ENCODE data around the gene GIPC2.
"Not testable (repeated sequence)": the region's sequence is repeated elsewhere in the genome, so short reads cannot be mapped to it uniquely, and the experiment has no call there.

GIPC2 gene

DNA sequence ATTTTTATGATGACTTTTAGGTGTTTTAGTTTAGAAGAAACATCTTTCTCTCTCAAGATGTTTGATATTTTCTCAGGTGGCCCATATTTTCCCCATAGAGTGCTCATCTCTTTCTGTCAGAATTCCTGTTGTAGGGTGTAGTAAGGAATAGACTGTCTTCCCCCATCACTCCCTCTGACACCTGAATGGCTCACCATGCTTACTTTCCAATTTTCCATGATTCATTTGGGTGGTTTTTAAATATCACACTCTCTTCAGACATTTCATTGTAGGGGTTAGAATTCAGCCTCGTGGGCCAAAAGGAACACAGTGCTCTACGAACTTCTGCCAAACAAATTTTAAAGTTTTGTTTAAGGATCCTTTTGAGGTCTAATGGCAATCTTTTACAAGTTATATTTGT lies 24.0 kb downstream of the GIPC2 start:
- DNase-seq (ENCODE audit: low spot score), result no peak

GRCh38 chr1:78070210-78070609 lies 24.4 kb downstream of the GIPC2 start:
- no peak for DNase-seq (ENCODE audit: low spot score)

GRCh38 chr1:78070758-78071157 lies 25.0 kb downstream of the GIPC2 start:
- no peak for DNase-seq (ENCODE audit: low spot score)

GRCh38 chr1:78071696-78072095 lies 25.9 kb downstream of the GIPC2 start:
- DNase-seq (ENCODE audit: low spot score), result no peak

GRCh38 chr1:78072216-78072615 lies 26.4 kb downstream of the GIPC2 start:
- no peak for DNase-seq (ENCODE audit: low spot score)

GRCh38 chr1:78073441-78073840 lies 27.7 kb downstream of the GIPC2 start:
- DNase-seq (ENCODE audit: low spot score), result no peak

DNA sequence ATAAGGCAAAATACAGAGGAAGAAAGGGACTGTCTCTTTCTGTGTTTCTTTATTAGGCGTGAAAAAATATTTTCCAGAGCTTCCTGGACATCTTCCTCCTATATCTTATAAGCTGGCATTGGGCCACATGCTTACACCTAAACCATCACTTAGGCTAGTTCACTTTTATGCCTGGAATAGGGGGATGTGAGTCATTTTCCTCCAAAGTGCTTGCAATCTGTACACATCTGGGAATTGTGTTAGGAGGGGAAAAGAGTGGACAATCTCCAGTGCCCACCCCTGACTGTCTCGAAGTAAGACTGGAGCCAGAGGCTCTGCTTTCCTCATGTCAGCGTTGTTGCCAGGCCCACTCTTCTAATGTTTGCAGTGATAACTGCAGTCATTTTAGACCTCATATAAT lies 29.9 kb downstream of the GIPC2 start:
- DNase-seq (ENCODE audit: low spot score), result no peak

DNA sequence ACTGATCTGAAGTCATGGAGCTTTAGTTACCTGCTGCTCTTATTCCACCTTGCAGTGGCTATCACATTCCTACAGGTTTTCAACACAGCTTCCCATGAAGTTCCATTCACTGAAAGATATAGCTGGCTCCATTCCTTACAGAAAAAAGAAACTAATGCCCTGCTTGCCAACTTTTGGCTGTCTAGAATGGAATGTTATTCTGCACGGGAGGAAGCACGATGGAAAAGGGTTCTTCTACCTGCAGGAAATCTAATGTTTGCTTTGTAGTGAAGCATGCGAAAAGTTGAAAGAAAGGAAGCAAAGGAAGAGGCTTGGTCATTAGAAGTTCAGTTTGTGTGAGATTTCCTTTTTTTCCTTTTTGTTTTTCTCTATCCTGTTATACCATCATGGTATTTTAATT lies 32.6 kb downstream of the GIPC2 start:
- DNase-seq (ENCODE audit: low spot score), result no peak

DNA sequence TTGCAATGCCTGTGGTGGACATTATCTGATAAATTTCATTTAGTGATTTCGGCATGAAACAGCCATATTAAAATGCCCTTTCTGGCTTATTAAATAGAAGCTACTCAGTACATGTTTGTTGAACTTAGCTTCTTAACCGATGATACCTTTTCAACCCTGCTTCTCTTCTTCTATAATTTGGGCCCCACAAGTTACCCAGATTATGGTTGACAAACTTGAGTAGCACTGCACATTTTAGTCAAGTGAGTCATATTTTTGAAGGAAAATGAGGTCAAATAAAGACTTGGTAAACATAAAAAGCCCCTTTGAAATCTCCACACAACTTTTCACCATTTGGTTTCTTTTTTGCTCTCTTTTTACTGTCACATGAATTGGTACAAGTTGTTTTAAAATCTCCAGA lies 33.8 kb downstream of the GIPC2 start:
- DNase-seq (ENCODE audit: low spot score), result no peak

- no peak for DNase-seq (ENCODE audit: low spot score)
Measured at GRCh38 chr1:78080767-78081166, 35.0 kb downstream of the GIPC2 start.

GRCh38 chr1:78081980-78082860 lies 36.5 kb downstream of the GIPC2 start:
- DNase-seq (ENCODE audit: low spot score), result no peak

- DNase-seq (ENCODE audit: low spot score), result not testable (repeated sequence)
Measured at GRCh38 chr1:78084639-78085038, 38.9 kb downstream of the GIPC2 start.

- DNase-seq (ENCODE audit: low spot score), result no peak
Measured at GRCh38 chr1:78086697-78087096, 40.9 kb downstream of the GIPC2 start.

DNA sequence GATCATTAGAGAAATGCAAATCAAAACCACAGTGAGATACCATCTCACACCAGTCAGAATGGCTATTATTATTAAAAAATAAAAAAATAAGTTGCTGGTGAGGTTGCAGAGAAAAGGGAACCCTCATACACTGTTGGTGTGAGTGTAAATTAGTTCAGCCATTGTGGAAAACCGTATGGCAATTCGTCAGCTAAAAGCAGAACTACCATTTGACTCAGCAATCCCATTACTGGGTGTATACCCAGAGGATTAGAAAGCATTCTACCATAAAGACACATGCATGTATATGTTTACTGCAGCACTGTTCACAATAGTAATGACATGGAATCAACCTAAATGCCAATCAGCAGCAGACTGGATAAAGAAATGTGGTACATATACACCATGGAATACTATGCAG lies 42.2 kb downstream of the GIPC2 start:
- no peak for DNase-seq (ENCODE audit: low spot score)

DNA sequence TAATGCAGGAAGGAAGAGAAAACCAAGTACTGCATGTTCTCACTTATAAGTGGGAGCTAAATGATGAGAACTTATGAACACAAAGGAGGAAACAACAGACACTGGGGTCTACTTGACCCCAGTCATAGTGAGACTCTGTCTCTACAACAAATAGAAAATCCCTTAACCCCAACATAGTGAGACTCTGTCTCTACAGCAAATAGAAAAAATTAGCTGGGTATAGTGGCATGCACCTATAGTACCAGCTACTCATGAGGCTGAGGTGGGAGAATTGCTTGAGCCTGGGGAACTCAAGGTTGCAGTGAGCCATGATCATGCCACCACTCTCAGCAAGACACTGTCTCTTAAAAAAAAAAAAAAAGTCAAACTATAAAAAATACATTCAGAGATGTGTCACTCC lies 42.7 kb downstream of the GIPC2 start:
- DNase-seq (ENCODE audit: low spot score), result no peak

- no peak for DNase-seq (ENCODE audit: low spot score)
Measured at GRCh38 chr1:78089010-78089409, 43.2 kb downstream of the GIPC2 start.

DNA sequence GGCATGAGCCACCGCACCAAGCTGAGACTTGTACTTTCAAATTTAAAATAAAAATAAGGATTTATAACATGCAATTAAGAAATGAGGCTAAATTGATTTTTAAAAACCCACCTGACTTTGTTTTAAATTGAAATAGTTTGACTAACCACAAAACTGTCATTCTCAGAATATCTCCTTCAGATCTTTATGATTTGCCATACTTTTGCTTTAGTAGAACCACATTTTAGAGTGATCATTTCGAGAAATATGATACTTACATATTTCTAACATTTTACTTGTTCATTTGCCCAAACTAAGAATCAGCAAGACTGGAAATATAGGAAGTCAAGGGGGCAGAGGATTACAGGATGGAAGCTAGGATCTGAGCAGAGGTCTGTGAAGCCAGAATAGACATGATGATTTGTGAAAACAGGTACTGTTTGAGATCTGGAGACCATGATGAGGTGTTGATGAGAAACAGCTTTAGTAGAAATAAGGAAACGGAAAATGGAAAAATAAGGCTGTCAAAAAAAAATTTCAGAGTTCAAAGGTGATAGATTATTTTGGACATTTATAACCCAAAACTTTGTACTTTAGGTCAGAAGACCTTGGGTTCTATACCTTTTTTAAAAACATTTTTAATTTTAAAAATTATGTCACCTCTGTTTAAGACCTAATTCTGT lies 44.8 kb downstream of the GIPC2 start:
- DNase-seq (ENCODE audit: low spot score), result no peak

- DNase-seq (ENCODE audit: low spot score), result no peak
Measured at GRCh38 chr1:78091215-78091813, 45.5 kb downstream of the GIPC2 start.

GRCh38 chr1:78091886-78092285 lies 46.1 kb downstream of the GIPC2 start:
- no peak for DNase-seq (ENCODE audit: low spot score)

GRCh38 chr1:78092643-78093042 lies 46.9 kb downstream of the GIPC2 start:
- no peak for DNase-seq (ENCODE audit: low spot score)

GRCh38 chr1:78093560-78093959 lies 47.8 kb downstream of the GIPC2 start:
- no peak for DNase-seq (ENCODE audit: low spot score)

GRCh38 chr1:78094639-78095038 lies 48.9 kb downstream of the GIPC2 start:
- DNase-seq (ENCODE audit: low spot score), result no peak

- no peak for DNase-seq (ENCODE audit: low spot score)
Measured at GRCh38 chr1:78095593-78095992, 49.8 kb downstream of the GIPC2 start.

Data from HuH-7.5 (cell line).